Spleen (tissue), 7 donors: ENCODE results near the gene RFXANK.
"Not testable (repeated sequence)": the region's sequence is repeated elsewhere in the genome, so short reads cannot be mapped to it uniquely, and the experiment has no call there.

Experiments
- CTCF ChIP-seq, 11 experiments: fragments of 200-600 bp in 7 of 11; fragments of 450-650 bp in 4 of 11; sonication (generic) in 4 of 11; IDR thresholded peaks in 8 of 11; conservative IDR thresholded peaks in 3 of 11; 1 replicate in 7 of 11; 2 replicates in 4 of 11; pipeline versions ENCODE4 v1.4.0 to v1.8.0; 2016 to 2021; ENCODE audit warnings: antibody characterized with exemption in 11 of 11, inconsistent platforms in 4 of 11, mild to moderate bottlenecking in 1 of 11
- POLR2A ChIP-seq, 3 donors: fragments of 450-650 bp; IDR thresholded peaks; one replicate each; pipeline ENCODE4 v1.5.1; 2017; ENCODE audit warnings: antibody characterized with exemption in 3 of 3, mild to moderate bottlenecking in 1 of 3
- POLR2AphosphoS5 ChIP-seq, 3 donors: sonication (generic); formaldehyde crosslinking; IDR thresholded peaks; one replicate each; pipeline ENCODE4 v1.5.1; 2017; ENCODE audit warnings: antibody characterized with exemption in 3 of 3
- donor health status: DM: no; HTN: no; CAD: no; lungs with moderate emphysema.
- donor health status: DM: no; HTN: no; CAD: no.
- donor health status: DM: no; HTN: no; CAD: no.

GRCh38 chr19:19148504-19148903, 43.6 kb upstream of the RFXANK start:
- not testable (repeated sequence) for TF ChIP-seq POLR2A (IDR thresholded peaks at IDR 0.05); CTCF (IDR thresholded peaks at IDR 0.05 in 8 of 11, conservative IDR thresholded peaks at IDR 0.05 in 3 of 11); POLR2AphosphoS5 (IDR thresholded peaks at IDR 0.05)
